ENCODE results near the gene FRMD4B. TPM values are rescaled to one million over a fixed set of nuclear protein-coding genes. Genes with fewer than 3 reads are reported as not detected.

The FRMD4B gene
- total RNA-seq, 1 experiment from 2014 or later: 0.90 TPM

DNA sequence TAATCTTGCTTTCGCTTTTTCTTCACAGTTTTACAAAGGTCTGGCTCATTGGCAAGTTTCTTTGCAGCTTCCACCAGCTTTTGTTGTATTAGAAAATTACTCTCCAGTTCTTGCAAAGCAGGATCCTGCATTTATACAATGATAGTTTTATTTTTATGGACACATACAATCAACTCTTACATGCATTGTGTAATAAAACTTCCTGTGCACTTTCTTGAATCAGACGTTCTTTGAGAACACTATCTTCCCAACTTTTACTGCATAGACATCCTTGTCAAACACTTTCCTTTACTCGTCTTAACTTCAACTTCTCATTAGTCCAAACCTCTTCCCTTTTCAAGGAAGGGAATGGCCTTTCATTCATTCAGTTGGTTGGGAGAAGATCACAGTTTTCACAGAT is 192.1 kb downstream of the FRMD4B start:
- TF ChIP-seq, protein P1, sequence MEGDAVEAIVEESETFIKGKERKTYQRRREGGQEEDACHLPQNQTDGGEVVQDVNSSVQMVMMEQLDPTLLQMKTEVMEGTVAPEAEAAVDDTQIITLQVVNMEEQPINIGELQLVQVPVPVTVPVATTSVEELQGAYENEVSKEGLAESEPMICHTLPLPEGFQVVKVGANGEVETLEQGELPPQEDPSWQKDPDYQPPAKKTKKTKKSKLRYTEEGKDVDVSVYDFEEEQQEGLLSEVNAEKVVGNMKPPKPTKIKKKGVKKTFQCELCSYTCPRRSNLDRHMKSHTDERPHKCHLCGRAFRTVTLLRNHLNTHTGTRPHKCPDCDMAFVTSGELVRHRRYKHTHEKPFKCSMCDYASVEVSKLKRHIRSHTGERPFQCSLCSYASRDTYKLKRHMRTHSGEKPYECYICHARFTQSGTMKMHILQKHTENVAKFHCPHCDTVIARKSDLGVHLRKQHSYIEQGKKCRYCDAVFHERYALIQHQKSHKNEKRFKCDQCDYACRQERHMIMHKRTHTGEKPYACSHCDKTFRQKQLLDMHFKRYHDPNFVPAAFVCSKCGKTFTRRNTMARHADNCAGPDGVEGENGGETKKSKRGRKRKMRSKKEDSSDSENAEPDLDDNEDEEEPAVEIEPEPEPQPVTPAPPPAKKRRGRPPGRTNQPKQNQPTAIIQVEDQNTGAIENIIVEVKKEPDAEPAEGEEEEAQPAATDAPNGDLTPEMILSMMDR (IDR thresholded peaks at IDR 0.05): no peak
- TF ChIP-seq TCF7L2 (IDR thresholded peaks at IDR 0.05; ENCODE audit: low read depth, low read length) (no peak), SIN3A (IDR thresholded peaks at IDR 0.05; ENCODE audit: borderline replicate concordance, insufficient read depth, low read depth, low read length) (no peak), POLR2AphosphoS5 (IDR thresholded peaks at IDR 0.05; ENCODE audit: low read depth, low read length) (no peak)
- TF ChIP-seq, protein P2, sequence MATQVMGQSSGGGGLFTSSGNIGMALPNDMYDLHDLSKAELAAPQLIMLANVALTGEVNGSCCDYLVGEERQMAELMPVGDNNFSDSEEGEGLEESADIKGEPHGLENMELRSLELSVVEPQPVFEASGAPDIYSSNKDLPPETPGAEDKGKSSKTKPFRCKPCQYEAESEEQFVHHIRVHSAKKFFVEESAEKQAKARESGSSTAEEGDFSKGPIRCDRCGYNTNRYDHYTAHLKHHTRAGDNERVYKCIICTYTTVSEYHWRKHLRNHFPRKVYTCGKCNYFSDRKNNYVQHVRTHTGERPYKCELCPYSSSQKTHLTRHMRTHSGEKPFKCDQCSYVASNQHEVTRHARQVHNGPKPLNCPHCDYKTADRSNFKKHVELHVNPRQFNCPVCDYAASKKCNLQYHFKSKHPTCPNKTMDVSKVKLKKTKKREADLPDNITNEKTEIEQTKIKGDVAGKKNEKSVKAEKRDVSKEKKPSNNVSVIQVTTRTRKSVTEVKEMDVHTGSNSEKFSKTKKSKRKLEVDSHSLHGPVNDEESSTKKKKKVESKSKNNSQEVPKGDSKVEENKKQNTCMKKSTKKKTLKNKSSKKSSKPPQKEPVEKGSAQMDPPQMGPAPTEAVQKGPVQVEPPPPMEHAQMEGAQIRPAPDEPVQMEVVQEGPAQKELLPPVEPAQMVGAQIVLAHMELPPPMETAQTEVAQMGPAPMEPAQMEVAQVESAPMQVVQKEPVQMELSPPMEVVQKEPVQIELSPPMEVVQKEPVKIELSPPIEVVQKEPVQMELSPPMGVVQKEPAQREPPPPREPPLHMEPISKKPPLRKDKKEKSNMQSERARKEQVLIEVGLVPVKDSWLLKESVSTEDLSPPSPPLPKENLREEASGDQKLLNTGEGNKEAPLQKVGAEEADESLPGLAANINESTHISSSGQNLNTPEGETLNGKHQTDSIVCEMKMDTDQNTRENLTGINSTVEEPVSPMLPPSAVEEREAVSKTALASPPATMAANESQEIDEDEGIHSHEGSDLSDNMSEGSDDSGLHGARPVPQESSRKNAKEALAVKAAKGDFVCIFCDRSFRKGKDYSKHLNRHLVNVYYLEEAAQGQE (IDR thresholded peaks at IDR 0.05; ENCODE audit: insufficient read depth in 1 of 2, low read depth in 2 of 2, low read length in 1 of 2): no peak
- DNase-seq (ENCODE audit: low read depth, low spot score) (no peak), ATAC-seq (no peak)
- no peaks in the 10 kb centered on the region for H3K4me1 ChIP-seq (ENCODE audit: control insufficient read depth, insufficient read depth, low read length)
- intact Hi-C loops (cut with micrococcal nuclease; ENCODE audit: unreplicated experiment) (no loop called here), in situ Hi-C loops (cut with HindIII; ENCODE audit: low pct_unique_long_range_greater_than_20kb, low sequenced_read_pairs) (no loop called here)
- no peaks in the 10 kb centered on the region for H3K36me3 ChIP-seq (ENCODE audit: control insufficient read depth, insufficient read depth, low read length)
- H3K27me3 ChIP-seq (ENCODE audit: control insufficient read depth, insufficient read depth, low read length): no peaks in the 10 kb centered on the region
- BruUV-seq (replicated peaks): no TSS peak
- no peak overlapping the region for H3K4me3 ChIP-seq (ENCODE audit: low read depth in 2 of 2, low read length in 2 of 2)
- ChIA-PET POLR2A (no interaction called here), CTCF (no interaction called here)
- H3K9me3 ChIP-seq (ENCODE audit: control insufficient read depth, insufficient read depth, low read depth, low read length): no peaks in the 10 kb centered on the region
- H3K27ac ChIP-seq (ENCODE audit: low read length): no peak overlapping the region

DNA sequence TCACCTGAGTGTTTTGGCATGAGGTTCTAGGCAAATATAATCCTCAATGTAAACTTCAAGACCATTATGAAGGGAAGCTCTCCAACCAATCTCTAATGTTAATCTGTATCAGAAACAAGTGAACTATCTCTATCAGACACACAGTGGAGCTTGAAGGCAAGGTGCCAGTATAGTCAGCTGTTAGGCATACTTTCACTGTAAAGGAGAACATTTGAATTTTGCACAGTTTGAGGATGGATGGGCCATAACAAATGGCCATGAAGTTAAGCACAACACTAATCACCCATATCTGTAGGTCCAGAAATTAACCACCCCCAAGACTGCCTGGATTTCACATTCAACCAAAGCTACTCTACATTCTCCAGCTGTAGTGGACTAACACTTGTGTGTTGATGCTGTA is 194.4 kb downstream of the FRMD4B start:
- Histone ChIP-seq H3K27ac (ENCODE audit: low read length) (no peak overlapping the region), H3K4me1 (ENCODE audit: control insufficient read depth, insufficient read depth, low read length) (no peaks in the 10 kb centered on the region), H3K27me3 (ENCODE audit: control insufficient read depth, insufficient read depth, low read length) (no peaks in the 10 kb centered on the region), H3K4me3 (ENCODE audit: low read depth in 2 of 2, low read length in 2 of 2) (no peak overlapping the region), H3K9me3 (ENCODE audit: control insufficient read depth, insufficient read depth, low read depth, low read length) (no peaks in the 10 kb centered on the region), H3K36me3 (ENCODE audit: control insufficient read depth, insufficient read depth, low read length) (no peaks in the 10 kb centered on the region)
- in situ Hi-C loops (cut with HindIII; ENCODE audit: low pct_unique_long_range_greater_than_20kb, low sequenced_read_pairs): no loop called here
- no peak for ATAC-seq
- no TSS peak for BruUV-seq (replicated peaks)
- DNase-seq (ENCODE audit: low read depth, low spot score): no peak
- ChIA-PET CTCF (no interaction called here), POLR2A (no interaction called here)
- TF ChIP-seq TCF7L2 (IDR thresholded peaks at IDR 0.05; ENCODE audit: low read depth, low read length) (no peak), POLR2AphosphoS5 (IDR thresholded peaks at IDR 0.05; ENCODE audit: low read depth, low read length) (no peak), SIN3A (IDR thresholded peaks at IDR 0.05; ENCODE audit: borderline replicate concordance, insufficient read depth, low read depth, low read length) (no peak)
- TF ChIP-seq, protein P1 (IDR thresholded peaks at IDR 0.05): no peak
- TF ChIP-seq, protein P2 (IDR thresholded peaks at IDR 0.05; ENCODE audit: insufficient read depth in 1 of 2, low read depth in 2 of 2, low read length in 1 of 2): no peak
- intact Hi-C loops (cut with micrococcal nuclease; ENCODE audit: unreplicated experiment): no loop called here
